ENCODE measurements around the gene CLCN4.

The CLCN4 gene

GRCh38 chrX:10280071-10280470 lies 123.3 kb downstream of the CLCN4 start:
- no peak overlapping the region for H3K4me3 ChIP-seq (ENCODE audit: low read length, poor library complexity, severe bottlenecking)
- no peaks in the 10 kb centered on the region for H4K20me1 ChIP-seq (ENCODE audit: insufficient read depth, low read length, poor library complexity, severe bottlenecking)
- H3F3A ChIP-seq (ENCODE audit: low read depth): no peaks in the 10 kb centered on the region
- H3K36me3 ChIP-seq (ENCODE audit: insufficient read depth, low read length): no peaks in the 10 kb centered on the region
- no peak overlapping the region for H3K4me2 ChIP-seq (ENCODE audit: low read depth, low read length, poor library complexity, severe bottlenecking)
- H3K27me3 ChIP-seq (ENCODE audit: insufficient read depth, low read length, poor library complexity, severe bottlenecking): no peaks in the 10 kb centered on the region
- no peak overlapping the region for H2AFZ ChIP-seq (ENCODE audit: low read length)
- H3K79me2 ChIP-seq (ENCODE audit: insufficient read depth, low read length): no peaks in the 10 kb centered on the region
- no peak overlapping the region for H3K9ac ChIP-seq (ENCODE audit: low read depth, low read length, poor library complexity, severe bottlenecking)
- H3K9me2 ChIP-seq (replicated peaks; ENCODE audit: low read depth, low read length): no peaks in the 10 kb centered on the region
- H3K9me3 ChIP-seq (ENCODE audit: insufficient read depth, low read depth, low read length): no peaks in the 10 kb centered on the region
- TF ChIP-seq EZH2phosphoT487 (IDR thresholded peaks at IDR 0.05; ENCODE audit: borderline replicate concordance): no peak
- TF ChIP-seq, protein P1, sequence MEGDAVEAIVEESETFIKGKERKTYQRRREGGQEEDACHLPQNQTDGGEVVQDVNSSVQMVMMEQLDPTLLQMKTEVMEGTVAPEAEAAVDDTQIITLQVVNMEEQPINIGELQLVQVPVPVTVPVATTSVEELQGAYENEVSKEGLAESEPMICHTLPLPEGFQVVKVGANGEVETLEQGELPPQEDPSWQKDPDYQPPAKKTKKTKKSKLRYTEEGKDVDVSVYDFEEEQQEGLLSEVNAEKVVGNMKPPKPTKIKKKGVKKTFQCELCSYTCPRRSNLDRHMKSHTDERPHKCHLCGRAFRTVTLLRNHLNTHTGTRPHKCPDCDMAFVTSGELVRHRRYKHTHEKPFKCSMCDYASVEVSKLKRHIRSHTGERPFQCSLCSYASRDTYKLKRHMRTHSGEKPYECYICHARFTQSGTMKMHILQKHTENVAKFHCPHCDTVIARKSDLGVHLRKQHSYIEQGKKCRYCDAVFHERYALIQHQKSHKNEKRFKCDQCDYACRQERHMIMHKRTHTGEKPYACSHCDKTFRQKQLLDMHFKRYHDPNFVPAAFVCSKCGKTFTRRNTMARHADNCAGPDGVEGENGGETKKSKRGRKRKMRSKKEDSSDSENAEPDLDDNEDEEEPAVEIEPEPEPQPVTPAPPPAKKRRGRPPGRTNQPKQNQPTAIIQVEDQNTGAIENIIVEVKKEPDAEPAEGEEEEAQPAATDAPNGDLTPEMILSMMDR (conservative IDR thresholded peaks at IDR 0.05; ENCODE audit: low read length): no peak
- H3K4me1 ChIP-seq (ENCODE audit: insufficient read depth, low read length, poor library complexity, severe bottlenecking): no peaks in the 10 kb centered on the region

DNA sequence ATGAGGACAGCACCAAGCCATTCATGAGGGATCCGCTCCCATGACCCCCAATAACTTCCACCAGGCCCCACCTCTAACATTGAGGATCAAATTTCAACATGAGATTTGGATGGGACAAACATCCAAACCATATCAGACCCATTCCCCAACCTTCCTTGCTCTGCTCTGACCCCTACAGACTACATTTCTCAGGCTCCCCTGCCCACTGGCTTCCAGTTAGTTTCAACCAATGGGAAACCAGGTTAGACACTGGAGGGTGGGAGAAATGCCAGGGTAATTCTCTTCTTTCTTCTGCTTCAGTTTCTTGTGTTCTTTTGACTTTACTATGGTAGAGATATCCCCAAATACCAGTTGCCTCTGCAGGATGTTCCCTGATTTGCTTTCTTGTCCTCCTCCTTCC lies 125.7 kb downstream of the CLCN4 start:
- no peak overlapping the region for H3K4me2 ChIP-seq (ENCODE audit: low read depth, low read length, poor library complexity, severe bottlenecking)
- H3K79me2 ChIP-seq (ENCODE audit: insufficient read depth, low read length): no peaks in the 10 kb centered on the region
- no peaks in the 10 kb centered on the region for H3K27me3 ChIP-seq (ENCODE audit: insufficient read depth, low read length, poor library complexity, severe bottlenecking)
- no peaks in the 10 kb centered on the region for H3K36me3 ChIP-seq (ENCODE audit: insufficient read depth, low read length)
- H2AFZ ChIP-seq (ENCODE audit: low read length): no peak overlapping the region
- H3K4me1 ChIP-seq (ENCODE audit: insufficient read depth, low read length, poor library complexity, severe bottlenecking): no peaks in the 10 kb centered on the region
- H3K4me3 ChIP-seq (ENCODE audit: low read length, poor library complexity, severe bottlenecking): no peak overlapping the region
- no peaks in the 10 kb centered on the region for H4K20me1 ChIP-seq (ENCODE audit: insufficient read depth, low read length, poor library complexity, severe bottlenecking)
- H3K9me2 ChIP-seq (replicated peaks; ENCODE audit: low read depth, low read length): no peaks in the 10 kb centered on the region
- no peaks in the 10 kb centered on the region for H3K9me3 ChIP-seq (ENCODE audit: insufficient read depth, low read depth, low read length)
- H3F3A ChIP-seq (ENCODE audit: low read depth): no peaks in the 10 kb centered on the region
- TF ChIP-seq, protein P1 (conservative IDR thresholded peaks at IDR 0.05; ENCODE audit: low read length): no peak
- no peak overlapping the region for H3K9ac ChIP-seq (ENCODE audit: low read depth, low read length, poor library complexity, severe bottlenecking)

DNA sequence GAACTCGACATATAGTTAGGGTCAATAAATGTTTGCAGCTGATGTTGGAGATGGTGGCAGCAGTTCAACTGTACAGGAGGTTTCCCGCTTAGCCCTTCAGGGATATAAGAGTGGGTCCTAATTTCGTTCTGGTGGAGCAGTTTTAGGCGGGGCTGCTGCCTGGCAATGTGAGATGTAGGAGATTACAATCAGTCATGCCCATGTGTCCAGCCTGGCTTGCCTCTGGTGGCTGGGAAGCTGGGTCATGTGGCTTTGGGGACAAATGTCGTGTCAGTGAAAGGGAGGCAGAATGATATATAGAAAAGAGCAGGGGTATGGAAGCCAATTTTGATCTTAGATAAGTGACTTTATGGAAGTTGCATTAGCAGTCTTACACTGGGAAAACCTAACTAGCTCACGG lies 129.4 kb downstream of the CLCN4 start:
- Histone ChIP-seq H4K20me1 (ENCODE audit: insufficient read depth, low read length, poor library complexity, severe bottlenecking) (no peaks in the 10 kb centered on the region), H3K79me2 (ENCODE audit: insufficient read depth, low read length) (no peaks in the 10 kb centered on the region), H3K4me2 (ENCODE audit: low read depth, low read length, poor library complexity, severe bottlenecking) (no peak overlapping the region), H3K9me3 (ENCODE audit: insufficient read depth, low read depth, low read length) (no peaks in the 10 kb centered on the region), H3F3A (ENCODE audit: low read depth) (no peaks in the 10 kb centered on the region), H3K9me2 (replicated peaks; ENCODE audit: low read depth, low read length) (no peaks in the 10 kb centered on the region), H3K4me3 (ENCODE audit: low read length, poor library complexity, severe bottlenecking) (no peak overlapping the region), H3K9ac (ENCODE audit: low read depth, low read length, poor library complexity, severe bottlenecking) (no peak overlapping the region), H2AFZ (ENCODE audit: low read length) (no peak overlapping the region), H3K4me1 (ENCODE audit: insufficient read depth, low read length, poor library complexity, severe bottlenecking) (no peaks in the 10 kb centered on the region), H3K27me3 (ENCODE audit: insufficient read depth, low read length, poor library complexity, severe bottlenecking) (no peaks in the 10 kb centered on the region), H3K36me3 (ENCODE audit: insufficient read depth, low read length) (no peaks in the 10 kb centered on the region)
- TF ChIP-seq, protein P1 (conservative IDR thresholded peaks at IDR 0.05; ENCODE audit: low read length): no peak
- no peak for TF ChIP-seq EZH2phosphoT487 (IDR thresholded peaks at IDR 0.05; ENCODE audit: borderline replicate concordance)
